Common myeloid progenitor, CD34-positive (primary cell): ENCODE measurements around the gene RNF212.
A peak's percentile ranks its signal among the peaks of the same experiment; 100 is the strongest.

ENCODE experiments used
- CTCF ChIA-PET: fragments of 350-600 bp; sonication (Branson Sonifier 250); formaldehyde crosslinking; loops from one replicate; lab custom pipeline; 2021; ENCODE audit warnings: antibody characterized with exemption; lab: Charles Lee
- POLR2A ChIA-PET: fragments of 350-600 bp; sonication (Branson Sonifier 250); formaldehyde crosslinking; loops from one replicate; lab custom pipeline; 2021; ENCODE audit warnings: antibody characterized with exemption; lab: Charles Lee
- DNase-seq, 3 donors: peaks; one replicate each; pipeline versions ENCODE4 v3.0.0 to v3.0.0-alpha.2; 2013
- H3K27ac ChIP-seq, 2 experiments: 1 replicate in 1 of 2; 2 replicates in 1 of 2; pipeline ENCODE4 v1.7.0; 2013; ENCODE audit warnings: inconsistent platforms in 2 of 2, low read length in 2 of 2, mild to moderate bottlenecking in 2 of 2, low read depth in 1 of 2, moderate library complexity in 1 of 2; ENCODE audit not compliant: severe bottlenecking in 2 of 2, insufficient read depth in 1 of 2, poor library complexity in 1 of 2
- H3K27me3 ChIP-seq, 5 experiments: replicated peaks in 2 of 5; 1 replicate in 3 of 5; 2 replicates in 2 of 5; pipeline versions ENCODE4 v1.6.1 to v1.7.0; 2013; ENCODE audit warnings: low read length in 4 of 5, mild to moderate bottlenecking in 2 of 5, moderate library complexity in 2 of 5, inconsistent platforms in 1 of 5; ENCODE audit not compliant: insufficient read depth in 5 of 5, control insufficient read depth in 4 of 5
- H3K36me3 ChIP-seq, 4 experiments: 1 replicate in 2 of 4; 2 replicates in 2 of 4; pipeline versions ENCODE4 v1.6.1 to v1.7.0; 2013; ENCODE audit warnings: low read length in 3 of 4, control low read depth in 1 of 4, mild to moderate bottlenecking in 1 of 4; ENCODE audit not compliant: control insufficient read depth in 4 of 4, insufficient read depth in 4 of 4
- H3K4me1 ChIP-seq, 4 experiments: 1 replicate in 3 of 4; 2 replicates in 1 of 4; pipeline versions ENCODE4 v1.6.1 to v1.7.1; 2013; ENCODE audit warnings: low read length in 3 of 4, mild to moderate bottlenecking in 3 of 4, control low read depth in 1 of 4, inconsistent platforms in 1 of 4, moderate library complexity in 1 of 4; ENCODE audit not compliant: control insufficient read depth in 4 of 4, insufficient read depth in 4 of 4; ENCODE audit errors: control extremely low read depth in 1 of 4
- H3K4me3 ChIP-seq, 7 experiments: 1 replicate in 4 of 7; 2 replicates in 3 of 7; pipeline versions ENCODE4 v1.5.1 to v1.7.0; 2013; ENCODE audit warnings: mild to moderate bottlenecking in 7 of 7, low read length in 6 of 7, moderate library complexity in 6 of 7, inconsistent platforms in 2 of 7, low read depth in 2 of 7, control low read depth in 1 of 7; ENCODE audit not compliant: insufficient read depth in 4 of 7, control insufficient read depth in 1 of 7; ENCODE audit errors: extremely low read depth in 1 of 7
- H3K9me3 ChIP-seq, 5 experiments: 1 replicate in 4 of 5; 2 replicates in 1 of 5; pipeline versions ENCODE4 v1.6.1 to v1.7.1; 2013; ENCODE audit warnings: low read length in 4 of 5, mild to moderate bottlenecking in 2 of 5, inconsistent platforms in 1 of 5, low read depth in 1 of 5, moderate library complexity in 1 of 5; ENCODE audit not compliant: control insufficient read depth in 4 of 5, insufficient read depth in 2 of 5; ENCODE audit errors: control extremely low read depth in 1 of 5
- WGBS: methylation state at CpG from one replicate; pipeline ENCODE4 v1.1.5; 2013; ENCODE audit not compliant: insufficient coverage; 5-methylcytosine and 5-hydroxymethylcytosine counted together

The RNF212 gene

GRCh38 chr4:1060121-1060520 is 53.2 kb downstream of the RNF212 start:
- H3K27me3 ChIP-seq, result peaks cover 0 to 30% (median 8%) of the 10 kb centered on the region in 5 experiments
- CTCF ChIA-PET, result no interaction called here
- no peaks in the 10 kb centered on the region for H3K9me3 ChIP-seq
- H3K4me1 ChIP-seq, result peaks cover 0 to 13% (median 12%) of the 10 kb centered on the region in 4 experiments
- no peak overlapping the region for H3K4me3 ChIP-seq
- WGBS, result 83% methylated on average over 10 of the region's 10 CpGs
- POLR2A ChIA-PET, result no interaction called here
- no peak for DNase-seq
- no peak overlapping the region for H3K27ac ChIP-seq
- H3K36me3 ChIP-seq, result no peaks in the 10 kb centered on the region

- H3K27ac ChIP-seq, result no peak overlapping the region
- ChIA-PET POLR2A (no interaction called here), CTCF (no interaction called here)
- H3K27me3 ChIP-seq, result peaks cover 0 to 20% (median 6%) of the 10 kb centered on the region in 5 experiments
- H3K36me3 ChIP-seq, result no peaks in the 10 kb centered on the region
- no peak for DNase-seq
- 97% methylated on average over 7 of the region's 16 CpGs for WGBS
- H3K9me3 ChIP-seq, result no peaks in the 10 kb centered on the region
- H3K4me3 ChIP-seq, result no peak overlapping the region
- peaks cover 0 to 13% (median 12%) of the 10 kb centered on the region in 4 experiments for H3K4me1 ChIP-seq
These were observed 54.2 kb downstream of the RNF212 start for GRCh38 chr4:1058997-1059665.

GRCh38 chr4:1058198-1058996 is 55.0 kb downstream of the RNF212 start:
- Histone ChIP-seq H3K9me3 (no peaks in the 10 kb centered on the region), H3K36me3 (no peaks in the 10 kb centered on the region), H3K27me3 (peaks cover 0 to 16% (median 6%) of the 10 kb centered on the region in 5 experiments), H3K27ac (no peak overlapping the region), H3K4me1 (peaks cover 0 to 13% (median 12%) of the 10 kb centered on the region in 4 experiments), H3K4me3 (no peak overlapping the region)
- 93% methylated on average over 32 of the region's 35 CpGs for whole genome bisulfite sequencing
- DNase-seq, result no peak
- POLR2A ChIA-PET, result no interaction called here
- CTCF ChIA-PET, result interaction anchor here (1.2 kb wide), 1 partner anchor 15 kb away, joined by 3 read pairs; no protein-coding TSS in a partner anchor

- Histone ChIP-seq H3K4me3 (no peak overlapping the region), H3K27ac (no peak overlapping the region), H3K36me3 (no peaks in the 10 kb centered on the region), H3K4me1 (peaks cover 0 to 13% (median 12%) of the 10 kb centered on the region in 4 experiments), H3K9me3 (no peaks in the 10 kb centered on the region), H3K27me3 (peaks cover 0 to 14% (median 6%) of the 10 kb centered on the region in 5 experiments)
- POLR2A ChIA-PET, result no interaction called here
- WGBS, result 93% methylated on average over 6 of the region's 7 CpGs
- no peak for DNase-seq
- CTCF ChIA-PET, result no interaction called here
These were observed 56.0 kb downstream of the RNF212 start for GRCh38 chr4:1057403-1057745.

GRCh38 chr4:1056671-1057402 is 56.5 kb downstream of the RNF212 start:
- peaks cover 0 to 13% (median 12%) of the 10 kb centered on the region in 4 experiments for H3K4me1 ChIP-seq
- H3K9me3 ChIP-seq, result no peaks in the 10 kb centered on the region
- no peaks in the 10 kb centered on the region for H3K36me3 ChIP-seq
- H3K27ac ChIP-seq, result no peak overlapping the region
- POLR2A ChIA-PET, result no interaction called here
- H3K27me3 ChIP-seq, result peaks cover 0 to 12% (median 6%) of the 10 kb centered on the region in 5 experiments
- no peak overlapping the region for H3K4me3 ChIP-seq
- 93% methylated on average over 27 of the region's 28 CpGs for WGBS
- DNase-seq, result no peak
- CTCF ChIA-PET, result no interaction called here

GRCh38 chr4:1055721-1056590 is 57.4 kb downstream of the RNF212 start:
- Histone ChIP-seq H3K27ac (peak overlapping the region in 1 of 2 experiments; percentile 0), H3K36me3 (no peaks in the 10 kb centered on the region), H3K4me3 (peak overlapping the region; percentile 10 to 70 (median 48)), H3K9me3 (no peaks in the 10 kb centered on the region), H3K4me1 (peaks cover 0 to 13% (median 12%) of the 10 kb centered on the region in 4 experiments), H3K27me3 (peaks cover 0 to 12% (median 3%) of the 10 kb centered on the region in 5 experiments)
- ChIA-PET CTCF (interaction anchor here (0.8 to 0.9 kb wide), 2 partner anchors 12 to 23 kb away, joined by 3 to 4 read pairs; no protein-coding TSS in a partner anchor), POLR2A (no interaction called here)
- DNase-seq, result peak; percentile 86 to 97 (median 96)
- 19% methylated on average over 33 of the region's 34 CpGs for WGBS
